Activated naive CD8-positive, alpha-beta T cell (primary cell): ENCODE results near the gene ZNF664.

Source experiments
- H3K27ac Mint-ChIP-seq: one replicate; pipeline ENCODE4 v1.8.0; 2021; ENCODE audit warnings: mixed read lengths
- H3K27me3 Mint-ChIP-seq: one replicate; pipeline ENCODE4 v1.8.0; 2021; ENCODE audit warnings: mixed read lengths
- H3K36me3 Mint-ChIP-seq: one replicate; pipeline ENCODE4 v1.8.0; 2021; ENCODE audit warnings: mixed read lengths
- H3K4me1 Mint-ChIP-seq: one replicate; pipeline ENCODE4 v1.8.0; 2021; ENCODE audit warnings: low read depth, mixed read lengths
- H3K4me3 Mint-ChIP-seq: one replicate; pipeline ENCODE4 v1.8.0; 2021; ENCODE audit warnings: mild to moderate bottlenecking, mixed read lengths
- H3K9me3 Mint-ChIP-seq: one replicate; pipeline ENCODE4 v1.8.0; 2021; ENCODE audit warnings: low read depth, mixed read lengths

ZNF664 gene

GRCh38 chr12:123960029-123960735 is 12.8 kb upstream of the ZNF664 start:
- Mint-ChIP-seq H3K27me3 (no peaks in the 10 kb centered on the region), H3K27ac (no peak overlapping the region), H3K4me3 (no peak overlapping the region), H3K4me1 (peaks cover 4% of the 10 kb centered on the region), H3K9me3 (no peaks in the 10 kb centered on the region), H3K36me3 (peaks cover 4% of the 10 kb centered on the region)

- Mint-ChIP-seq H3K9me3 (no peaks in the 10 kb centered on the region), H3K27ac (no peak overlapping the region), H3K4me1 (peaks cover 4% of the 10 kb centered on the region), H3K4me3 (no peak overlapping the region), H3K36me3 (peaks cover 4% of the 10 kb centered on the region), H3K27me3 (no peaks in the 10 kb centered on the region)
These were observed 12.2 kb upstream of the ZNF664 start for GRCh38 chr12:123960856-123961255.

DNA sequence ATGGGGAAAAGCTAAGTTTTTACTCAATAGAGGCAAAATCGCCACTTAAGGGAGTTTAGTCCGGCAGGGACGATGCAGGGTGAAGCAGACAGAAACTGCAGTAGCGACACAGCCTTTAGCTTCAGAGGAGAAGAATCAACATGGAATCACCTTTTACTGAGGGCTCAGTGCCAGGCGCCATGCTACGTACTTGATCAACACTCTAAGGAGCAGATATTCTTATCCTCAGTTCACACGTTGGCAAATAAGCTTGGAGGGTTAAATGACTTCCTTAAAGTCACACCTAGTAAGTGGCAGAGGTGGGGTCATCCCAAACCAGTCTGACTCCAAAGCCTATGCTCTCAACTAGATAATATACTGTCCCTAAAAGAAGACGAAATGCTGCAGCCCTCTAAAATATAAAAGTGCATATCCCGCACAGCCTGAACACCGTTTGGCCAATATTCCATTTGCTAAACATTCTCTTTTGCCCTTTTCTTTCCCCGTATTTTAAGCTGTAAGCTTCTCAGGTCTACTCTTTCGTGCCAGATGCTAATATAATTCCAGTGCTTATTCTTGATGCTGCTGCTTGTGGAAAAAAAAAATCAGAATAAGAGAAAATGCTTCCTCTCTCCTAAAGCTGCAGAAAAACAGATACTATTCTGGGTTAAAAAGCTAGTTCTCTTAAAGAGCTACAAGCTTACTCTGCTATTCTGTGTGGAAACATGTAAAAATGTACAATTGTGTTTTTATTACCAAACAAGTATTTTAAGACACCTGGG is 11.2 kb upstream of the ZNF664 start:
- H3K36me3 Mint-ChIP-seq = peaks cover 4% of the 10 kb centered on the region
- no peak overlapping the region for H3K27ac Mint-ChIP-seq
- no peaks in the 10 kb centered on the region for H3K9me3 Mint-ChIP-seq
- H3K27me3 Mint-ChIP-seq = no peaks in the 10 kb centered on the region
- peaks cover 4% of the 10 kb centered on the region for H3K4me1 Mint-ChIP-seq
- H3K4me3 Mint-ChIP-seq = no peak overlapping the region

DNA sequence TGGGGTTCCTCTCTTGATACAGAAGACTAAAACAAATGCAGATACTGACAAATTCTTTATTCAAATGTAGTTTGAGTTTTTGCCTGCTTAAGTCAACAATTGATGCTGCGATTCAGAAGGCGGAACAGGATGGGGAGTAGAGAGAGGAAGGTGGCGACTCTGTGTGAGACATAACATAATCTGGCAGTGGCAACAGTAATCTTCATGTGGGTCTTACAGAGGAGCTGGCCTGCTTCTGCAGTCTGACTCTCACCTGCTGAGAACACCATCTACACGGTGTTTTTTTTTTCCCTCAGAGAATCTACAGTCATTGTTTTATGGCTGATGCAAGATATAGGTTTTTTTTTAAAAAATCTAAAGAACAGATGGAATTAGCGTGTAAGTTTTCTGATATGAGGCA is 10.5 kb upstream of the ZNF664 start:
- Mint-ChIP-seq H3K4me1 (peaks cover 4% of the 10 kb centered on the region), H3K4me3 (no peak overlapping the region), H3K9me3 (no peaks in the 10 kb centered on the region), H3K36me3 (peaks cover 2% of the 10 kb centered on the region), H3K27me3 (no peaks in the 10 kb centered on the region), H3K27ac (no peak overlapping the region)

DNA sequence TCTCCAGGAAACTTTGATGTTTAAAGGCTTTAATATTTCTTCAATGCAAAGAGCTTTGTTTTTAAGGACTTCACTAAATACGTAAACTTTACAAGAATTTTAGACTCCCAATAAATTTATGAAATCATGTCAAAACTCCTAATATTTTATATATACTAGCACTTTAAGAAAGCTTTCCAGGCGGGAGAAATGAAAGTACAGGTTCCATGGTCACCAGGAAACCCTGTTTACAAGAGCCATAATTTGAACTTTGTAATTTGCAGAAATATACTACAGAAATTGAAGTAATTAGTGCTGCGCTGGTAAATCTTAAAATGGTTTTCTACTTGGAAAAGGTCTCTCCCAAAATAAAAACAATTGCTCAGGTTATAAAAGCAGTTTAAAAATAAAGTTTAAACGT is 9.2 kb upstream of the ZNF664 start:
- Mint-ChIP-seq H3K4me1 (peaks cover 6% of the 10 kb centered on the region), H3K27ac (no peak overlapping the region), H3K4me3 (no peak overlapping the region), H3K27me3 (no peaks in the 10 kb centered on the region), H3K36me3 (peaks cover 2% of the 10 kb centered on the region), H3K9me3 (no peaks in the 10 kb centered on the region)

- Mint-ChIP-seq H3K9me3 (no peaks in the 10 kb centered on the region), H3K4me3 (no peak overlapping the region), H3K27me3 (no peaks in the 10 kb centered on the region), H3K36me3 (peaks cover 2% of the 10 kb centered on the region), H3K4me1 (peaks cover 13% of the 10 kb centered on the region), H3K27ac (no peak overlapping the region)
These were observed 7.6 kb upstream of the ZNF664 start for GRCh38 chr12:123965382-123965781.

DNA sequence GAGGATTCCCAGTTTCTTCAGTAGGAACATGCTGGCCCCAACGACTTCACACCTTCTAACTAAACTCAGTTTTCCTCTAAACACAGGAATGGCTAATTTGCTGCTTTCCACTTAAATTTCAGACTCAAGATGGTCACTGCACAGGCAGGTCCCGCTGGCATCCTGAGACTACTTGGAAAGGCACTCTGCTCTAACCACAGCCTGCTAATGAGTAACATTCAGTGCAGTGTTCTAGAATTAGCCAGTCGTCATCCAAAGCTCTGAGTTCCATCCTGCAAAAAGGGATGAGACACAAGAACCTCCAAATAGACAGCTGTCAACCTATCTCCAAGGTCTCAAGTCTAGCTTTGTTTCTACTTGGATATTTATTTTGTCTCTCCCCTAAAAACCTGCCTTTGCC is 6.4 kb upstream of the ZNF664 start:
- peaks cover 2% of the 10 kb centered on the region for H3K36me3 Mint-ChIP-seq
- peaks cover 21% of the 10 kb centered on the region for H3K4me1 Mint-ChIP-seq
- H3K27me3 Mint-ChIP-seq = no peaks in the 10 kb centered on the region
- no peaks in the 10 kb centered on the region for H3K9me3 Mint-ChIP-seq
- H3K4me3 Mint-ChIP-seq = no peak overlapping the region
- no peak overlapping the region for H3K27ac Mint-ChIP-seq

GRCh38 chr12:123967121-123967586 is 5.9 kb upstream of the ZNF664 start:
- peaks cover 22% of the 10 kb centered on the region for H3K4me1 Mint-ChIP-seq

GRCh38 chr12:123971449-123971769 is 1.6 kb upstream of the ZNF664 start:
- H3K4me3 Mint-ChIP-seq = peak overlapping the region; percentile 92
- peaks cover 37% of the 10 kb centered on the region for H3K4me1 Mint-ChIP-seq
- H3K9me3 Mint-ChIP-seq = no peaks in the 10 kb centered on the region
- no peaks in the 10 kb centered on the region for H3K27me3 Mint-ChIP-seq
- peaks cover 3% of the 10 kb centered on the region for H3K36me3 Mint-ChIP-seq
- H3K27ac Mint-ChIP-seq = peak overlapping the region; percentile 41

More at GRCh38 chr12:123967121-123967586, 5.9 kb upstream of the ZNF664 start:
- Mint-ChIP-seq H3K27ac (no peak overlapping the region), H3K4me3 (no peak overlapping the region), H3K9me3 (no peaks in the 10 kb centered on the region), H3K27me3 (no peaks in the 10 kb centered on the region), H3K36me3 (peaks cover 2% of the 10 kb centered on the region)

- Mint-ChIP-seq H3K4me3 (peak overlapping the region; percentile 92), H3K4me1 (peaks cover 37% of the 10 kb centered on the region), H3K27me3 (no peaks in the 10 kb centered on the region), H3K27ac (peak overlapping the region; percentile 41), H3K9me3 (no peaks in the 10 kb centered on the region), H3K36me3 (peaks cover 3% of the 10 kb centered on the region)
These were observed 1.1 kb upstream of the ZNF664 start for GRCh38 chr12:123971770-123972456.

DNA sequence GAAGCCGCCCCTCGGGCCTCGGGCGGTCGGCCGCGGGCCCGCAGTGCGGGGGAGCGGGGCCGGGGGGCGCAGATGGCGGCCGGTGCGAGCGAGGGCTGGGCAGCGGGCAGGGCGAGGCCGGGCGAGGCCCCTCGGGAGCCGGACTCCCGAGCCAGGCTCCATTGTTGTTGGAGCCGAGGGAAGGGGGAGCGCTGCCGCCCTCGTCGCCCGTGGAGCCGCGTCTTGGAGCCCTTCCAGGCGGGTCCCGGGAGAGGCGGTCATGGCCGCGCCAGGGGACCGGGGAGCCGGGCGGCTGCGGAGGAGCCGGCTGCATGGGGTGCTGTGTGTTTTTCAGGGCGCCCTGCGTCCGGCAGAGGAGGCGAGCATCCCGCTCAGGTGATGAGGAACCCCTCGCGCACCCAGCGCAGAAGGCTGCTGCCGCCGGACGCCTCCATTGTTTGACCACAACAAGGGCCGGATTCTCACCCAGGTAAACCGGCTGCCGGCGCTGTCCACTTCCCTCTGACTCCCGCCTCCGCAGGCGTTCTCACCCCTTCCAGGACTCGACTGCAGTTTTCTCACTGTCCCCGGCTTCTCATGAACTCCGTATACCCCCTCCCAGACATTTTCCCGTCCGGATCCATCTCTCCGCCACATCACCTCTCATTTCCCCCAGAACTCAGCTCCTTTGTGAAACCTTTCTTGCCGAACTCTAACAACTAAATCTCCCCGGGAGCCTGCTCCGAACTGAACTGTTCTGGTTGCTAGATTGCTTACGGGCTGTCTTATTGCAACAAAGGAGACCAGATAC is 732 bp downstream of the ZNF664 start:
- H3K36me3 Mint-ChIP-seq = peaks cover 3% of the 10 kb centered on the region
- no peaks in the 10 kb centered on the region for H3K27me3 Mint-ChIP-seq
- peaks cover 35% of the 10 kb centered on the region for H3K4me1 Mint-ChIP-seq
- H3K4me3 Mint-ChIP-seq = peak overlapping the region; percentile 98
- no peaks in the 10 kb centered on the region for H3K9me3 Mint-ChIP-seq
- H3K27ac Mint-ChIP-seq = peak overlapping the region; percentile 94

DNA sequence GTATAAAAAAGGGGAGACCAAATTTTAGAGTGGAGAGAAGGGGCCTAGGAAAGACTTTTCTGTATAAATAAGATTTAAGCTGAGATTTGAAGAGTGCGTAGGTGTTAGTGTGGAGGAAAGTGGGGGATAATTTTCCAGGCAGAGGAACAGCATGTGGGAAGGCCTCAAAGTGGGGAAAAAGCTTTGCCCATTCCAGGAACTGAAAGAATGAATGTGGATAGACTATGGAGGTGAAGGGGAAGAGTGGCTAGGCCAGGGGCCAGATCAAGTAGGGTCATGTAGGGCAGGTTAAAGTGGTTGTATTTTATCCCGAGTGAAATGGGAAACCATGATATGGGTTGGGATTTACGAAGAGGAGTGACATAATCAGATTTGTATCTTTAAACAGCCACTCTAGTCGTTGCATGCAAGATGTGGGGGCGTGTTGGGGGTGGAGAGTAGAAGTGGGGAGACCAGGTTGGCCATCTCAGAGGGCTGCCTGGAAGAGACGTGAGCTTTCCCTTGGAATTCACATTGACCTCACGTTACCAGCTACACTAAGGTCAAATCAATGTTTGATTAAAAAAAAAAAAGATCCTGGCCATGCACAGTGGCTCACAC is 3.3 kb downstream of the ZNF664 start:
- H3K4me1 Mint-ChIP-seq = peaks cover 28% of the 10 kb centered on the region
- H3K27me3 Mint-ChIP-seq = no peaks in the 10 kb centered on the region
- peaks cover 3% of the 10 kb centered on the region for H3K36me3 Mint-ChIP-seq
- no peak overlapping the region for H3K27ac Mint-ChIP-seq
- H3K9me3 Mint-ChIP-seq = no peaks in the 10 kb centered on the region
- no peak overlapping the region for H3K4me3 Mint-ChIP-seq

DNA sequence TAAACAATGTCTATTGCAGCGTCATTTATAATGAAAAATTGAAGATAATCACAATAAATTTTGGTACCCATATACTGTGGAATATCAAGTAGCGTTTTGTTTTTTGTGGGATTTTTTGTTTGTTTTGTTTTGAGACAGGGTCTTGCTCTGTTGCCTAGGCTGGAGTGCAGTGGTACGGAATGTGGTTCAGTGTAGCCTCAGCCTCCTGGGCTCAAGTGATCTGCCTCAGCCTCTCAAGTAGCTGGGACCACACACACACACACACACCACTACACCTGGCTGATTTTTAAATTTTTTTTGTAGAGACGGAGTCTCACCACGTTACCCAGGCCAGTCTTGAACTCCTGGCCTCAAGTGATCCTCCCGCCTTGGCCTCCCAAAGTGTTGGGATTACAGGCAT is 6.6 kb downstream of the ZNF664 start:
- no peaks in the 10 kb centered on the region for H3K9me3 Mint-ChIP-seq
- H3K4me1 Mint-ChIP-seq = peaks cover 27% of the 10 kb centered on the region
- peaks cover 8% of the 10 kb centered on the region for H3K36me3 Mint-ChIP-seq
- H3K27ac Mint-ChIP-seq = no peak overlapping the region
- no peak overlapping the region for H3K4me3 Mint-ChIP-seq
- H3K27me3 Mint-ChIP-seq = no peaks in the 10 kb centered on the region

DNA sequence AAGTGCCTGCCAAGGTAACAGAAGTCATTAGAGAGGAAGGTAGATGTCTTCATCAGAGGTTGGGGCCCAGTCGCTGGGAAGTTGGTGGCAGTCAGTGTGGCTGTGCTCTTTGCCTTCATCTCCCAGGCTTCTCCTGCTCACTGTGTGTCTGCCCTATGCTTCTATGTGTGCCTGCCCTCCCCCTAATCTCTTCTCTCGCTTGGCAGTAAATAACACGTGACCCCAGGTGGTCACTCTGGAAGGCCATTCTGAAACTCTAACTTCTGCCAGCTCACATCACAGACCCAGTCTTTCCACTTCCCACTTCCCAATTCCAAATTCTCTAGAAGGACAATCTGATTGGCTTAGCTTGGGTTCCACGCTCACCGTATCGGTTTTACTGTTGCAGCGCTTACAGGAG is 9.3 kb downstream of the ZNF664 start:
- H3K4me3 Mint-ChIP-seq = no peak overlapping the region
- H3K36me3 Mint-ChIP-seq = peaks cover 5% of the 10 kb centered on the region
- peaks cover 21% of the 10 kb centered on the region for H3K4me1 Mint-ChIP-seq
- no peaks in the 10 kb centered on the region for H3K27me3 Mint-ChIP-seq
- no peak overlapping the region for H3K27ac Mint-ChIP-seq
- H3K9me3 Mint-ChIP-seq = no peaks in the 10 kb centered on the region
